Skeletal muscle satellite cell (primary cell): ENCODE measurements around the gene MOCOS.

ENCODE experiments used
- H3K27me3 ChIP-seq: 2 replicates; pipeline ENCODE4 v1.7.0; 2013; ENCODE audit warnings: low read length; ENCODE audit not compliant: control insufficient read depth, insufficient read depth
- H3K36me3 ChIP-seq: 2 replicates; pipeline ENCODE4 v1.7.0; 2013; ENCODE audit warnings: mild to moderate bottlenecking, control low read depth, low read length; ENCODE audit not compliant: insufficient read depth
- H3K4me1 ChIP-seq: 2 replicates; pipeline ENCODE4 v1.7.0; 2013; ENCODE audit warnings: low read length; ENCODE audit not compliant: control insufficient read depth, insufficient read depth
- H3K4me2 ChIP-seq: 2 replicates; pipeline ENCODE4 v1.7.0; 2013; ENCODE audit warnings: mild to moderate bottlenecking, low read length
- H3K4me3 ChIP-seq: 2 replicates; pipeline ENCODE4 v1.7.0; 2013; ENCODE audit warnings: low read length
- H3K9ac ChIP-seq: 2 replicates; pipeline ENCODE4 v1.7.0; 2013; ENCODE audit warnings: mild to moderate bottlenecking, low read depth, low read length, moderate library complexity
- H3K9me3 ChIP-seq: replicated peaks from 2 replicates; pipeline ENCODE4 v1.7.0; 2013; ENCODE audit warnings: mild to moderate bottlenecking, control low read depth, low read length

Gene MOCOS

DNA sequence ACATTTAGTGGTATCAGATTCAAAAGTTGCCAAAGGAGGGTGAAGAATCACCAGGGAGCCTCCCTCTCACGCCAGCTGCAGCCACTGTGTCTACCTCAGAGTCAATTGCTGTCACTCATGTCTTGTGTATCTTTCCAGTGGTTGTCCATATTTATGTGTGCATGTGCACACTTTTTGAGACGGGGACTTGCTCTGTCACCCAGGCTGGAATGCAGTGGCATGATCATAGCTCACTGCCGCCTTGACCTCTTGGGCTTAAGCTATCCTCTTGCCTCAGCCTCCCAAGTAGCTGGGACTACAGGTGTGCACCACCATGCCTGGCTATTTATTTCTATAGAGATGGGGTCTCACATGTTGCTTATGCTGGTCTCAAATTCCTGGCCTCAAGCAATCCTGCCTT, 4.0 kb downstream of the MOCOS start:
- H3K36me3 ChIP-seq = no peaks in the 10 kb centered on the region

GRCh38 chr18:36191711-36192110, 4.4 kb downstream of the MOCOS start:
- Histone ChIP-seq H3K4me2 (no peak overlapping the region), H3K9me3 (no peaks in the 10 kb centered on the region), H3K9ac (no peak overlapping the region), H3K4me3 (no peak overlapping the region), H3K27me3 (no peaks in the 10 kb centered on the region), H3K4me1 (peaks cover 17% of the 10 kb centered on the region), H3K36me3 (no peaks in the 10 kb centered on the region)

More for the DNA sequence above, 4.0 kb downstream of the MOCOS start:
- no peaks in the 10 kb centered on the region for H3K27me3 ChIP-seq
- H3K9me3 ChIP-seq = no peaks in the 10 kb centered on the region
- no peak overlapping the region for H3K4me3 ChIP-seq
- no peak overlapping the region for H3K4me2 ChIP-seq
- no peak overlapping the region for H3K9ac ChIP-seq
- H3K4me1 ChIP-seq = peaks cover 21% of the 10 kb centered on the region

DNA sequence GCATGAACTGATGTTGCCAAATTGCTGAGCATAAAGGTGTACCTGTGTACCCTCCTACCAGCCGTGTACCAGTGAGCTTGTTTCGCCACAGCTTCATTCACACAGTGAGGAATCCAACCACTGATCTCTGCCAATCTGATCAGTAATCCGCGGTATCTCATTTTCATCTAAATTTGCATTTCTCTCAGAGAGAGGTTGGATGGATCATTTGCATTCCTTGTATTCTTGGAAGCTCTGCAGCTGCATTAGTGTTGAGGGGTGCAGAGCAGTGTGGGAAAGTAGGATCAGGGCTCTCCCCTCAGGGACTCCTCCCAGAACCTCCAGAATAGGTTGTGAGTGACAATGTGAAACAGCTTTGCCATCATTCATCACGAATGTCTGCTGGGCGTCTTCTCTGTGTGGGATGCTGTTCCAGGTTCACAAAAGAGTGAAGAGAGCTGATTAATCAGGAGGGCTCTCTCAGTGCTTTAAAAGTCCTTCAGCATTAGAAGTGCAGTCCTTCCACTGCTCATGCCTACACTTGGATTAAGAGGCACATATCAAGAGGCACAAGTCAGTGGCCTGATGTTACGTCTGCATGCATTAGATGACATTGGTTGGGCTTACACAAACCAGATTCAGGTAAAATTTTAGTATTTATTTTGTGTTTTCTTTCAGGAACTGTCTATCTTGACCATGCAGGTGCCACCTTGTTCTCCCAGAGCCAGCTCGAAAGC, 7.5 kb downstream of the MOCOS start:
- no peaks in the 10 kb centered on the region for H3K4me1 ChIP-seq
- peaks cover 3% of the 10 kb centered on the region for H3K36me3 ChIP-seq
- H3K9ac ChIP-seq = no peak overlapping the region
- no peak overlapping the region for H3K4me3 ChIP-seq
- no peaks in the 10 kb centered on the region for H3K9me3 ChIP-seq
- no peaks in the 10 kb centered on the region for H3K27me3 ChIP-seq
- no peak overlapping the region for H3K4me2 ChIP-seq

DNA sequence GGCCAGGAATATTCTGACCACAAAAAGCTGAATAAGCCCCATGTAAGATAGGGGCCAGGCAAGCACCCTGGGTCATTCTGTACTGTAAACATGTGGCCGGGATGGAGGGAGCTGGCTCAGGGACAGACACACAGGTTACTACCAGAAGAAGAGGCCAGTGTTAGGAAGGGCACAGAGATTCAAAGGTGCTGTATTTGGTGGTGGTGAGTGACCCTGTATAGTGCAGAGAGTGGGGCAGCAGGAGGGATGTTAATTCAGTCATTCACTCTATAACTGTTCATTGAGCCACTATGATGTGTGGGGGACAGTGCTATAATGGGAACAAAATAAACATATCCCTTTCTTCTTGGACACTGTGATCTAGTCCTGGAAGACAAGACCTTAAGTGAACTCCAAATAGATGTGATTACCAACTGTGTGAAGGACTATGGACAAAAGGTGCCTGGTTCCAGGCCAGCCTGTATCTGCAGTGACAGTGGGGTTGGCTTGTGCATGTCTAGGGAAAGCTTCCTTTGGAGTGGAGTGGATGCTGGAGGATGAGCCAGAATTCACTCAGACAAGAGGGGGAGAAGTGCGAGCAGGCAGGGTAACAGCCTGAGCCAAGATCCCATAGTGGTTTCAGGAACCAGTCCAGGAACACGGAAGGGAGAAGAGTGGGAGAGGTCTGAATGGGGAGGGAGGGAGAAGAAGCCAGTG, 8.3 kb downstream of the MOCOS start:
- Histone ChIP-seq H3K4me2 (no peak overlapping the region), H3K4me3 (no peak overlapping the region)

DNA sequence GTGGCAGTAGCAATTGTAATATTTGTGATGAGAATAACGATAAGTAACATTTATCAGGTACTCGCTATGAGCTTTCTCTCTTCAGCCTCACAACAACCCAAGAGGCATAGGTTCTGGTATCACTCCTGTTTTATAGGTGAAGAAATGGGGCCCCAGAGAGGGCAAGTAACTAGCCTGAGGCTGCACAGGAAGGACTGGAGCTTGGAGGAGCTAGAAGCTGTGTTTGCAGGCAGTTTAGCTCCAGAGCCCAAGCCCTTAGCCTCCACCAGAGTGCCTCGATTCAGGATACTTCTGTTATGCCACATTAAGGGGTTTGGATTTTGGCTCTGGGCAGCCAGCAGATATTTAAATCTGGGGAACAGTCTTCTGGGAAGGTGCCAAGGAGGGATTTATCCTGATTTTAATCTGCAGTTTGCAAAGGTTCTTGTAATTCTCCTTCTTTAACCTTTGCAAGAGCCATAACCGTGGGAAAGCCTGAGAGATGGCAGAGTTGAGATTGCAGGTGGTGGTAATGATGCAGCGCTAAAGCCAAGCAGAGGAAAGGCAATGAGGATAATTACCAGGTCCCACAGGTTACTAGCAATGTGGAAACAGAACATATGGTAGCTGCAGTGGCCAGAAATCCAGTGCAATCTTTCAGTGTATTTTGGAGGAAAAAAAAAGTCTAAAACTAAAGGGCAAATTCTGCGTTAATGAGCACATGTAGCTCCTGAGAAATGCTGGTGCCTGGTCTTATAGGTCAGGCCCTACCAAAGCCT, 9.1 kb downstream of the MOCOS start:
- Histone ChIP-seq H3K36me3 (peaks cover 8% of the 10 kb centered on the region), H3K4me1 (no peaks in the 10 kb centered on the region), H3K4me2 (no peak overlapping the region), H3K27me3 (no peaks in the 10 kb centered on the region), H3K9ac (no peak overlapping the region), H3K9me3 (no peaks in the 10 kb centered on the region), H3K4me3 (no peak overlapping the region)

More for the DNA sequence above, 8.3 kb downstream of the MOCOS start:
- Histone ChIP-seq H3K36me3 (peaks cover 8% of the 10 kb centered on the region), H3K27me3 (no peaks in the 10 kb centered on the region), H3K9me3 (no peaks in the 10 kb centered on the region), H3K9ac (no peak overlapping the region), H3K4me1 (no peaks in the 10 kb centered on the region)

- no peak overlapping the region for H3K4me2 ChIP-seq
- H3K4me3 ChIP-seq = no peak overlapping the region
- no peaks in the 10 kb centered on the region for H3K4me1 ChIP-seq
Observed at GRCh38 chr18:36197511-36198166, 10.3 kb downstream of the MOCOS start.

DNA sequence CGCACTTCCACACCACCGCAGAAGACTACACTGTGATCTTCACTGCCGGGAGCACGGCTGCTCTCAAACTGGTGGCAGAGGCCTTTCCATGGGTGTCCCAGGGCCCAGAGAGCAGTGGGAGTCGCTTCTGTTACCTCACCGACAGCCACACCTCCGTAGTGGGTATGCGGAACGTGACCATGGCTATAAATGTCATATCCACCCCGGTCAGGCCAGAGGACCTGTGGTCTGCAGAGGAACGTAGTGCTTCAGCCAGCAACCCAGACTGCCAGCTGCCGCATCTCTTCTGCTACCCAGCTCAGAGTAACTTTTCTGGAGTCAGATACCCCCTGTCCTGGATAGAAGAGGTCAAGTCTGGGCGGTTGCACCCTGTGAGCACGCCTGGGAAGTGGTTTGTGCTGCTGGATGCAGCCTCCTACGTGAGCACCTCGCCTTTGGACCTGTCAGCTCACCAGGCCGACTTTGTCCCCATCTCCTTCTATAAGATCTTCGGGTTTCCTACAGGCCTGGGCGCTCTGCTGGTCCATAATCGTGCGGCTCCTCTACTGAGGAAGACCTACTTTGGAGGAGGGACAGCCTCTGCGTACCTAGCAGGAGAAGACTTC, 12.5 kb downstream of the MOCOS start:
- Histone ChIP-seq H3K36me3 (peaks cover 11% of the 10 kb centered on the region), H3K9me3 (no peaks in the 10 kb centered on the region), H3K4me2 (no peak overlapping the region), H3K4me1 (no peaks in the 10 kb centered on the region), H3K4me3 (no peak overlapping the region), H3K27me3 (no peaks in the 10 kb centered on the region), H3K9ac (no peak overlapping the region)

More at GRCh38 chr18:36197511-36198166, 10.3 kb downstream of the MOCOS start:
- peaks cover 8% of the 10 kb centered on the region for H3K36me3 ChIP-seq
- H3K27me3 ChIP-seq = no peaks in the 10 kb centered on the region
- no peaks in the 10 kb centered on the region for H3K9me3 ChIP-seq
- no peak overlapping the region for H3K9ac ChIP-seq

GRCh38 chr18:36200354-36200771, 13.1 kb downstream of the MOCOS start:
- Histone ChIP-seq H3K9ac (no peak overlapping the region), H3K27me3 (no peaks in the 10 kb centered on the region), H3K4me3 (no peak overlapping the region), H3K4me1 (no peaks in the 10 kb centered on the region), H3K9me3 (no peaks in the 10 kb centered on the region), H3K4me2 (no peak overlapping the region), H3K36me3 (peaks cover 14% of the 10 kb centered on the region)

DNA sequence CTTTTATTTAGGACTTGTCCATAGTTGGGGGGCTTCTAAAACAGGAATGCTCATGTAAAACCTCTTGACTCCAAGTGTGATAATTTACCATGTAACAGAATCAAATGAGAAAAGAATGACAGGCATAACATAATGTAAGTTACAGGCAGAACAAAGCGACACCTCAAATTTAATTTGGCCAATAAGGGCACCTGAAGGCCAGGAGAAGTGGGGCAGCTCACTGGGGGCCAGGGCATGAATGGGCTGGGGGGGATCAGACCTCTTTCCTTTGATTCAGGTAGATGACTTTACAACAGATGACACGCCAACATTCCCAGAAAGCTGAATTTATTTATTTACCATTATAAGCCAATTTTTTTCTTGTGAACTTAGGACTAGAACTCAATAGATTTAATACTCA, 14.5 kb downstream of the MOCOS start:
- Histone ChIP-seq H3K4me1 (no peaks in the 10 kb centered on the region), H3K9me3 (no peaks in the 10 kb centered on the region), H3K36me3 (peaks cover 15% of the 10 kb centered on the region), H3K9ac (no peak overlapping the region), H3K4me3 (no peak overlapping the region), H3K27me3 (no peaks in the 10 kb centered on the region), H3K4me2 (no peak overlapping the region)

- no peaks in the 10 kb centered on the region for H3K9me3 ChIP-seq
- no peak overlapping the region for H3K4me3 ChIP-seq
- no peak overlapping the region for H3K9ac ChIP-seq
- no peak overlapping the region for H3K4me2 ChIP-seq
- no peaks in the 10 kb centered on the region for H3K27me3 ChIP-seq
- no peaks in the 10 kb centered on the region for H3K4me1 ChIP-seq
- peaks cover 19% of the 10 kb centered on the region for H3K36me3 ChIP-seq
Observed at GRCh38 chr18:36203360-36203895, 16.1 kb downstream of the MOCOS start.

DNA sequence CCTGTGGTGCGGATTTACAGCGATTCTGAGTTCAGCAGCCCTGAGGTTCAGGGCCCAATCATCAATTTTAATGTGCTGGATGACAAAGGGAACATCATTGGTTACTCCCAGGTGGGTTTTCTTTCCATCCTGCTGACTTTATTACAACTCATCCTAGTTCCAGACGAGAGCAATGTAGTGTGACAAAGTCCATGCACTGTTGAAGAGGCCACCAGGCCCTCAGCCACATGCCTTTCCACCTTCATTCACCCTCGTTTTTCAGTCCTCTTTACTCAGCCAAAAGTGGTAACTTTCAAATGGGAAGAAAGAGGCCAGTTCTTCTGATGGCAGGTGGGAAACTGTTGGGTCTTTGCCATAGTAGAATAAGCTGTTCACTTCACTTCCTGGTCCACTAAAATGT, 17.9 kb downstream of the MOCOS start:
- Histone ChIP-seq H3K9ac (no peak overlapping the region), H3K9me3 (no peaks in the 10 kb centered on the region)

More for the DNA sequence above, 17.9 kb downstream of the MOCOS start:
- Histone ChIP-seq H3K4me1 (no peaks in the 10 kb centered on the region), H3K36me3 (peaks cover 12% of the 10 kb centered on the region), H3K4me3 (no peak overlapping the region), H3K4me2 (no peak overlapping the region), H3K27me3 (no peaks in the 10 kb centered on the region)
